K562 (cell line): ENCODE data around the gene LAMA2. TPM values are rescaled to one million over a fixed set of nuclear protein-coding genes. Genes with fewer than 3 reads are reported as not detected.
A peak's percentile ranks its signal among the peaks of the same experiment; 100 is the strongest.

Experiments used
- COPS2 ChIP-seq: fragments of 450-650 bp; conservative IDR thresholded peaks from 2 replicates; pipeline ENCODE4 v1.6.1; 2016; ENCODE audit warnings: mild to moderate bottlenecking, moderate library complexity
- DMBX1 ChIP-seq: fragments of 250-450 bp; sonication (Bioruptor Pico); IDR thresholded peaks from 2 replicates; pipeline ENCODE4 v1.8.0; 2022; ENCODE audit warnings: inconsistent platforms, mild to moderate bottlenecking, moderate library complexity, borderline replicate concordance
- ERF ChIP-seq: fragments of 450-650 bp; formaldehyde crosslinking; IDR thresholded peaks from 2 replicates; pipeline ENCODE4 v1.4.0; 2020; ENCODE audit warnings: mild to moderate bottlenecking, mixed read lengths
- ESRRB ChIP-seq: fragments of 250-450 bp; sonication (Bioruptor Pico); IDR thresholded peaks from 2 replicates; pipeline ENCODE4 v1.5.0; 2020; ENCODE audit warnings: mild to moderate bottlenecking, moderate library complexity, borderline replicate concordance
- FOXA1 ChIP-seq: fragments of 450-650 bp; IDR thresholded peaks from 2 replicates; pipeline ENCODE4 v1.6.1; 2016; ENCODE audit warnings: mild to moderate bottlenecking, borderline replicate concordance
- HNRNPH1 ChIP-seq: fragments of 200-400 bp; formaldehyde crosslinking; optimal IDR thresholded peaks from 2 replicates; pipeline ENCODE3; 2017; ENCODE audit warnings: low read depth, mild to moderate bottlenecking, low read length, moderate library complexity
- NFRKB ChIP-seq: fragments of 450-650 bp; IDR thresholded peaks from 2 replicates; pipeline ENCODE4 v1.6.1; 2016; ENCODE audit warnings: low read depth
- NR1H2 ChIP-seq: sonication (generic); formaldehyde crosslinking; IDR thresholded peaks from 2 replicates; pipeline ENCODE4 v1.4.0; 2020; ENCODE audit warnings: mild to moderate bottlenecking, missing genetic modification reagents
- POLR2G ChIP-seq: fragments of 200-400 bp; formaldehyde crosslinking; IDR thresholded peaks from 2 replicates; pipeline ENCODE4 v1.6.1; 2017; ENCODE audit warnings: low read depth, mild to moderate bottlenecking, antibody characterized with exemption, low read length, moderate library complexity
- POLR3A ChIP-seq: IDR thresholded peaks from 2 replicates; pipeline ENCODE4 v1.6.1; 2011; ENCODE audit warnings: borderline replicate concordance, mild to moderate bottlenecking, moderate library complexity; ENCODE audit not compliant: insufficient read length, insufficient read depth; ENCODE audit errors: extremely low read depth
- TAF15 ChIP-seq: fragments of 200-400 bp; formaldehyde crosslinking; IDR thresholded peaks from 2 replicates; pipeline ENCODE4 v1.6.1; 2017; ENCODE audit warnings: mild to moderate bottlenecking, low read depth, low read length, moderate library complexity
- TAL1 ChIP-seq: fragments of 450-650 bp; IDR thresholded peaks from 2 replicates; pipeline ENCODE4 v1.6.1; 2016; ENCODE audit warnings: mild to moderate bottlenecking
- TRIM24 ChIP-seq, 2 experiments: fragments of 450-650 bp; IDR thresholded peaks; 2 replicates each; pipeline ENCODE4 v1.6.1; 2016
- YBX1 ChIP-seq: fragments of 450-650 bp; IDR thresholded peaks from 2 replicates; pipeline ENCODE4 v1.7.1; 2016; ENCODE audit warnings: mild to moderate bottlenecking
- polyA plus RNA-seq, 8 experiments: library from polyadenylated mRNA; depleted of rRNA in 4 of 8; stranded (reverse) in 5 of 8; unstranded in 3 of 8; fragments of >200 nt; fragmentation: Nextera tagmentation in 2 of 8; fragmentation: Illumina TruSeq in 1 of 8; extraction: Ambion mirVana in 2 of 8; extraction: Trizol in 1 of 8; gene quantifications; 2 replicates each; pipeline versions ENCODE4 v1.2.1 to v1.2.3, GENCODE V29; 2011 to 2014; ENCODE audit warnings: inconsistent platforms in 1 of 8, missing spikeins in 1 of 8
- total RNA-seq, 7 experiments: library from RNA; depleted of rRNA in 6 of 7; stranded (reverse); fragments of >200 nt in 6 of 7; fragmentation: Illumina TruSeq in 2 of 7; extraction: Trizol in 2 of 7; gene quantifications; 2 replicates each; pipeline versions ENCODE4 v1.2.1 to v1.2.3, GENCODE V29; 2011 to 2021; ENCODE audit warnings: low replicate concordance in 1 of 7
- TF ChIP-seq, protein P1 (sequence below), 2 experiments: fragments of 450-650 bp in 1 of 2; sonication (generic) in 1 of 2; formaldehyde crosslinking in 1 of 2; IDR thresholded peaks in 1 of 2; conservative IDR thresholded peaks in 1 of 2; 2 replicates each; pipeline versions ENCODE4 v1.6.1 to v1.8.1; 2016 to 2023; ENCODE audit warnings: mild to moderate bottlenecking in 2 of 2, moderate library complexity in 2 of 2, inconsistent platforms in 1 of 2, missing genetic modification reagents in 1 of 2
- TF ChIP-seq, protein P2 (sequence below): fragments of 250-450 bp; sonication (Bioruptor Pico); IDR thresholded peaks from 2 replicates; pipeline ENCODE4 v1.6.1; 2021; ENCODE audit warnings: mild to moderate bottlenecking
- TF ChIP-seq, protein P3 (sequence below): sonication (generic); formaldehyde crosslinking; IDR thresholded peaks from 2 replicates; pipeline ENCODE4 v1.8.1; 2022; ENCODE audit warnings: missing genetic modification reagents
- TF ChIP-seq, protein P4 (sequence below), 2 experiments: fragments of 450-650 bp in 1 of 2; IDR thresholded peaks; 2 replicates each; pipeline ENCODE4 v1.6.1; 2011 to 2017; ENCODE audit warnings: low read depth in 2 of 2, antibody characterized with exemption in 1 of 2, borderline replicate concordance in 1 of 2, low read length in 1 of 2, mild to moderate bottlenecking in 1 of 2, mixed read lengths in 1 of 2; ENCODE audit not compliant: control insufficient read depth in 1 of 2
- TF ChIP-seq, protein P5 (sequence below): fragments of 250-450 bp; sonication (Bioruptor Pico); IDR thresholded peaks from 2 replicates; pipeline ENCODE4 v1.8.0; 2021; ENCODE audit warnings: moderate library complexity, mild to moderate bottlenecking, inconsistent platforms
- TF ChIP-seq, protein P6 (sequence below): fragments of 200-800 bp; sonication (Bioruptor generic); IDR thresholded peaks from 2 replicates; pipeline ENCODE4 v1.6.1; 2017; ENCODE audit warnings: missing genetic modification characterization, missing compliant biosample characterization

LAMA2 gene
- total and polyA plus RNA-seq, 9 of the 15 experiments (the other 6 are each of a cell fraction or from before 2014, with no cell fraction given), result 0.04 to 1.5 (median 0.36) TPM

DNA sequence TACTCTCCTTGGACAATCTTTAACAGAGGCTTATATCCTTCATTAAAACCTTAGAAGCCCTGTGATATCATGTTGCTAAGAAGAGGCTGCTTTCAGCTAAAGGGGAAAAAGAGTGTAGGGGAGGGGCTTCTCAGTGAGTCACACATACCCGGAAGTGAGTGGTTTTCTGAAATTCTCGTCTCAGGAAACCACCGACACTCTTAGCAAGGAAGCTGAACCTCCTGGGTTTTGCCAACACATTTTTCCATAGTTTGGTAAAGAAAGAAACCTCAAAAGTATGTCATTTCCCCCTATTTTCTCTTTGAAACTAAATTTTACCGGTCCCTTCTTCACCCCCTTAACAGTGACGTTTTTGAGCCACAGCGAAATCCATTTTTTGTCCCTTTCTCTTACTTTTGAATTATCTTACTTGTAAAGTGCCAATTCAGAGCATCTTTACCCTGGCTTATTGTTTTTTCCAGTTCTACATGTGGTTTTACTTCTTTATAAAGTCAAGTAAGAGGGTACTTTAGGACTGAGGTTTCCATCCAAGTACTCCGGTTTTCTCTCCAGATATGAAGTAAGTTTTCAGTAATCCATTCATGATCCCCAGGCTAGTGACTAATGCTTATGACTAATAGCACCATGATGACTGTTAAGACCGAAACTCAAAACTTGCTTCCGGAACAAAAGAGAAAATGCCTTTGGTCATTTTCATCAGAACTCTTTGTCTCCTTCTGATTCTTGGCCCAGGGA is 607.8 kb downstream of the LAMA2 start (continued):
- TF ChIP-seq, protein P1, sequence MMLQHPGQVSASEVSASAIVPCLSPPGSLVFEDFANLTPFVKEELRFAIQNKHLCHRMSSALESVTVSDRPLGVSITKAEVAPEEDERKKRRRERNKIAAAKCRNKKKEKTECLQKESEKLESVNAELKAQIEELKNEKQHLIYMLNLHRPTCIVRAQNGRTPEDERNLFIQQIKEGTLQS (IDR thresholded peaks at IDR 0.05), result peak; percentile 88
- TF ChIP-seq, protein P1 (CRISPR knock-in tag; conservative IDR thresholded peaks at IDR 0.05), result no peak
- TF ChIP-seq NFRKB (peak; percentile 80; the same call in 1 of the 2 replicates), ERF (CRISPR knock-in tag) (no peak), FOXA1 (no peak), POLR2G (peak; percentile 37; the same call in 1 of the 2 replicates), TRIM24 (IDR thresholded peaks at IDR 0.05) (peak in 1 of 2 experiments; percentile 40; a peak in 1 of 4 replicates), DMBX1 (CRISPR knock-in tag) (no peak), ESRRB (CRISPR knock-in tag) (no peak), NR1H2 (no peak), HNRNPH1 (no peak), YBX1 (no peak), POLR3A (no peak), TAF15 (no peak), COPS2 (no peak), TAL1 (no peak)
- TF ChIP-seq, protein P2, sequence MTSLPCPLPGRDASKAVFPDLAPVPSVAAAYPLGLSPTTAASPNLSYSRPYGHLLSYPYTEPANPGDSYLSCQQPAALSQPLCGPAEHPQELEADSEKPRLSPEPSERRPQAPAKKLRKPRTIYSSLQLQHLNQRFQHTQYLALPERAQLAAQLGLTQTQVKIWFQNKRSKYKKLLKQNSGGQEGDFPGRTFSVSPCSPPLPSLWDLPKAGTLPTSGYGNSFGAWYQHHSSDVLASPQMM (CRISPR knock-in tag), result no peak
- TF ChIP-seq, protein P3, sequence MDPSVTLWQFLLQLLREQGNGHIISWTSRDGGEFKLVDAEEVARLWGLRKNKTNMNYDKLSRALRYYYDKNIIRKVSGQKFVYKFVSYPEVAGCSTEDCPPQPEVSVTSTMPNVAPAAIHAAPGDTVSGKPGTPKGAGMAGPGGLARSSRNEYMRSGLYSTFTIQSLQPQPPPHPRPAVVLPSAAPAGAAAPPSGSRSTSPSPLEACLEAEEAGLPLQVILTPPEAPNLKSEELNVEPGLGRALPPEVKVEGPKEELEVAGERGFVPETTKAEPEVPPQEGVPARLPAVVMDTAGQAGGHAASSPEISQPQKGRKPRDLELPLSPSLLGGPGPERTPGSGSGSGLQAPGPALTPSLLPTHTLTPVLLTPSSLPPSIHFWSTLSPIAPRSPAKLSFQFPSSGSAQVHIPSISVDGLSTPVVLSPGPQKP, result no peak
- TF ChIP-seq, protein P4, sequence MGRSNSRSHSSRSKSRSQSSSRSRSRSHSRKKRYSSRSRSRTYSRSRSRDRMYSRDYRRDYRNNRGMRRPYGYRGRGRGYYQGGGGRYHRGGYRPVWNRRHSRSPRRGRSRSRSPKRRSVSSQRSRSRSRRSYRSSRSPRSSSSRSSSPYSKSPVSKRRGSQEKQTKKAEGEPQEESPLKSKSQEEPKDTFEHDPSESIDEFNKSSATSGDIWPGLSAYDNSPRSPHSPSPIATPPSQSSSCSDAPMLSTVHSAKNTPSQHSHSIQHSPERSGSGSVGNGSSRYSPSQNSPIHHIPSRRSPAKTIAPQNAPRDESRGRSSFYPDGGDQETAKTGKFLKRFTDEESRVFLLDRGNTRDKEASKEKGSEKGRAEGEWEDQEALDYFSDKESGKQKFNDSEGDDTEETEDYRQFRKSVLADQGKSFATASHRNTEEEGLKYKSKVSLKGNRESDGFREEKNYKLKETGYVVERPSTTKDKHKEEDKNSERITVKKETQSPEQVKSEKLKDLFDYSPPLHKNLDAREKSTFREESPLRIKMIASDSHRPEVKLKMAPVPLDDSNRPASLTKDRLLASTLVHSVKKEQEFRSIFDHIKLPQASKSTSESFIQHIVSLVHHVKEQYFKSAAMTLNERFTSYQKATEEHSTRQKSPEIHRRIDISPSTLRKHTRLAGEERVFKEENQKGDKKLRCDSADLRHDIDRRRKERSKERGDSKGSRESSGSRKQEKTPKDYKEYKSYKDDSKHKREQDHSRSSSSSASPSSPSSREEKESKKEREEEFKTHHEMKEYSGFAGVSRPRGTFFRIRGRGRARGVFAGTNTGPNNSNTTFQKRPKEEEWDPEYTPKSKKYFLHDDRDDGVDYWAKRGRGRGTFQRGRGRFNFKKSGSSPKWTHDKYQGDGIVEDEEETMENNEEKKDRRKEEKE (IDR thresholded peaks at IDR 0.05; ENCODE audit: borderline replicate concordance in 1 of 2, control insufficient read depth in 1 of 2, low read depth in 2 of 2, low read length in 1 of 2), result no peak
- TF ChIP-seq, protein P5, sequence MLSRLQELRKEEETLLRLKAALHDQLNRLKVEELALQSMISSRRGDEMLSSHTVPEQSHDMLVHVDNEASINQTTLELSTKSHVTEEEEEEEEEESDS (CRISPR knock-in tag), result no peak
- TF ChIP-seq, protein P6, sequence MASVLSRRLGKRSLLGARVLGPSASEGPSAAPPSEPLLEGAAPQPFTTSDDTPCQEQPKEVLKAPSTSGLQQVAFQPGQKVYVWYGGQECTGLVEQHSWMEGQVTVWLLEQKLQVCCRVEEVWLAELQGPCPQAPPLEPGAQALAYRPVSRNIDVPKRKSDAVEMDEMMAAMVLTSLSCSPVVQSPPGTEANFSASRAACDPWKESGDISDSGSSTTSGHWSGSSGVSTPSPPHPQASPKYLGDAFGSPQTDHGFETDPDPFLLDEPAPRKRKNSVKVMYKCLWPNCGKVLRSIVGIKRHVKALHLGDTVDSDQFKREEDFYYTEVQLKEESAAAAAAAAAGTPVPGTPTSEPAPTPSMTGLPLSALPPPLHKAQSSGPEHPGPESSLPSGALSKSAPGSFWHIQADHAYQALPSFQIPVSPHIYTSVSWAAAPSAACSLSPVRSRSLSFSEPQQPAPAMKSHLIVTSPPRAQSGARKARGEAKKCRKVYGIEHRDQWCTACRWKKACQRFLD (CRISPR knock-in tag), result no peak
